Measurements from ENCODE around the gene RAB40AL.

RAB40AL gene

DNA sequence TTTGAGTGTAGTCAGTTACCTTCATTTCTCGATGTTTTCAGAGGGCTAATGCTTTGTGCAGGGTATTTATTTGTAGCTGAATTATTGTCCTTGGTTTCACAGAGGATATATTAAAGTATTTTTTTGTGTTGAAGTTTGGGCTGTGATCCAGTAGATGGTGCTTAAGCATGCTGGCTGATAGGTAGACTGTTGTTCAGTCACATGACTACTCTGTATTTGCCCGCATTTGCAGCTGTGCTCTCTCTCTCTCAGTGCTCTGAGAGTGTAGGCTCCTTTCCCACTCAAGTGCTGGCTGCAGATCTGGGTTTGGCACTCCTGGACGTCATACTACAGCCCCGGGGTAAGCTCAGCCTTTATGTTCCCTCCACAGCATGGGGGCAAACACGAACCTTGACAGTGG, 21.7 kb downstream of the RAB40AL start:
- Histone ChIP-seq H4K20me1 (ENCODE audit: insufficient read depth, low read length, poor library complexity, severe bottlenecking) (no peaks in the 10 kb centered on the region), H3K27me3 (ENCODE audit: insufficient read depth, low read length, poor library complexity, severe bottlenecking) (no peaks in the 10 kb centered on the region), H3K4me1 (ENCODE audit: insufficient read depth, low read length, poor library complexity, severe bottlenecking) (peaks cover 22% of the 10 kb centered on the region), H3K9ac (ENCODE audit: low read depth, low read length, poor library complexity, severe bottlenecking) (peak overlapping the region; percentile 67), H3K4me2 (ENCODE audit: low read depth, low read length, poor library complexity, severe bottlenecking) (peak overlapping the region; percentile 62), H3K36me3 (ENCODE audit: insufficient read depth, low read length) (no peaks in the 10 kb centered on the region), H3K4me3 (ENCODE audit: low read length, poor library complexity, severe bottlenecking) (peak overlapping the region; percentile 33), H3K9me3 (ENCODE audit: insufficient read depth, low read depth, low read length) (no peaks in the 10 kb centered on the region), H3K79me2 (ENCODE audit: insufficient read depth, low read length) (no peaks in the 10 kb centered on the region), H3K9me2 (replicated peaks; ENCODE audit: low read depth, low read length) (no peaks in the 10 kb centered on the region), H3F3A (ENCODE audit: low read depth) (no peaks in the 10 kb centered on the region), H2AFZ (ENCODE audit: low read length) (peak overlapping the region; percentile 52; the same call in 1 of the 2 replicates)
- no peak for TF ChIP-seq EZH2phosphoT487 (IDR thresholded peaks at IDR 0.05; ENCODE audit: borderline replicate concordance)
- TF ChIP-seq, protein P1, sequence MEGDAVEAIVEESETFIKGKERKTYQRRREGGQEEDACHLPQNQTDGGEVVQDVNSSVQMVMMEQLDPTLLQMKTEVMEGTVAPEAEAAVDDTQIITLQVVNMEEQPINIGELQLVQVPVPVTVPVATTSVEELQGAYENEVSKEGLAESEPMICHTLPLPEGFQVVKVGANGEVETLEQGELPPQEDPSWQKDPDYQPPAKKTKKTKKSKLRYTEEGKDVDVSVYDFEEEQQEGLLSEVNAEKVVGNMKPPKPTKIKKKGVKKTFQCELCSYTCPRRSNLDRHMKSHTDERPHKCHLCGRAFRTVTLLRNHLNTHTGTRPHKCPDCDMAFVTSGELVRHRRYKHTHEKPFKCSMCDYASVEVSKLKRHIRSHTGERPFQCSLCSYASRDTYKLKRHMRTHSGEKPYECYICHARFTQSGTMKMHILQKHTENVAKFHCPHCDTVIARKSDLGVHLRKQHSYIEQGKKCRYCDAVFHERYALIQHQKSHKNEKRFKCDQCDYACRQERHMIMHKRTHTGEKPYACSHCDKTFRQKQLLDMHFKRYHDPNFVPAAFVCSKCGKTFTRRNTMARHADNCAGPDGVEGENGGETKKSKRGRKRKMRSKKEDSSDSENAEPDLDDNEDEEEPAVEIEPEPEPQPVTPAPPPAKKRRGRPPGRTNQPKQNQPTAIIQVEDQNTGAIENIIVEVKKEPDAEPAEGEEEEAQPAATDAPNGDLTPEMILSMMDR (conservative IDR thresholded peaks at IDR 0.05; ENCODE audit: low read length), result peak; percentile 59

DNA sequence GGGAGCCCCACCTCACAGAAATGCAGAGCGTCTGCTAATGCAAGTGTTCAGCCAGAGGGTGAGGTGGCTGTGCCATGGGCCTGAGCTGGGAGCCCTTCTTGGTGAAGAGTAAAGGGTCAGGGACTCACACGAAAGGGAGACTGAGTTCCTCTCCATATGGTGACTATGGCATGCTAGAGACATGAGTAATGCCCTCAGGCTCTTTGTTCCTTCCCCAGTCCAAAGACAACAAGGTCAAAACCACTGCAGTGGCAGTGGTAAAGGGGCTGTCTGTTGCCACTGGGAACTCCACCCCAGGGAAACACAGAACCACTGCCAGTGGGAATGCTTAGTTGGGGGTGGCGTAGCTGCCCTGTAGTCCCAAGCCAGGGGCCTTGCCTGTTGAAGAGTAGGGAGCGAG, 22.4 kb downstream of the RAB40AL start:
- peak overlapping the region; percentile 62 for H3K4me2 ChIP-seq (ENCODE audit: low read depth, low read length, poor library complexity, severe bottlenecking)
- TF ChIP-seq, protein P1 (conservative IDR thresholded peaks at IDR 0.05; ENCODE audit: low read length), result no peak
- TF ChIP-seq EZH2phosphoT487 (IDR thresholded peaks at IDR 0.05; ENCODE audit: borderline replicate concordance), result no peak
- no peaks in the 10 kb centered on the region for H3F3A ChIP-seq (ENCODE audit: low read depth)
- peak overlapping the region; percentile 67 for H3K9ac ChIP-seq (ENCODE audit: low read depth, low read length, poor library complexity, severe bottlenecking)
- peak overlapping the region; percentile 33 for H3K4me3 ChIP-seq (ENCODE audit: low read length, poor library complexity, severe bottlenecking)
- no peaks in the 10 kb centered on the region for H4K20me1 ChIP-seq (ENCODE audit: insufficient read depth, low read length, poor library complexity, severe bottlenecking)
- H3K9me3 ChIP-seq (ENCODE audit: insufficient read depth, low read depth, low read length), result no peaks in the 10 kb centered on the region
- no peaks in the 10 kb centered on the region for H3K79me2 ChIP-seq (ENCODE audit: insufficient read depth, low read length)
- no peaks in the 10 kb centered on the region for H3K36me3 ChIP-seq (ENCODE audit: insufficient read depth, low read length)
- no peak overlapping the region; the same call in 1 of the 2 replicates for H2AFZ ChIP-seq (ENCODE audit: low read length)
- no peaks in the 10 kb centered on the region for H3K27me3 ChIP-seq (ENCODE audit: insufficient read depth, low read length, poor library complexity, severe bottlenecking)
- no peaks in the 10 kb centered on the region for H3K9me2 ChIP-seq (replicated peaks; ENCODE audit: low read depth, low read length)
- peaks cover 22% of the 10 kb centered on the region for H3K4me1 ChIP-seq (ENCODE audit: insufficient read depth, low read length, poor library complexity, severe bottlenecking)

DNA sequence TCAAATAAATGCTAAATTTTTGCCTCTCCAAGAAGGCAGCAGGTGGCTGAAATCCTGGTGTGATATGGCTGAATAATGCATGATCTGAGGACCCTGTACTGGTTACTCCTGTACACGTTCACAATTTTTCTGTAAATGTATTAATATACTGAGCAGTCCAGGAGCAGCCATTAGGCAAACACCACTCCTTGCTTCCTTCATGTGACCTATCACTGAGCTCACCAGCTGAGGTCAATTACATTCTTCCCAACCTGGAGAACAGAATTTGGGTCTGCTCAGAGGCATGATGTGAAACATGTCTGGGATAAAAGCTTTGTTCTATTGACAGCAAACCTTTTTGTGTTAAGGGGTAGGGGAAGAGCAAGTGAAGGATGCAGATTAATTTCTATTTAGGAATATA, 26.9 kb downstream of the RAB40AL start:
- H2AFZ ChIP-seq (ENCODE audit: low read length), result no peak overlapping the region
- no peak overlapping the region for H3K4me3 ChIP-seq (ENCODE audit: low read length, poor library complexity, severe bottlenecking)
- H3K27me3 ChIP-seq (ENCODE audit: insufficient read depth, low read length, poor library complexity, severe bottlenecking), result no peaks in the 10 kb centered on the region
- TF ChIP-seq EZH2phosphoT487 (IDR thresholded peaks at IDR 0.05; ENCODE audit: borderline replicate concordance), result no peak
- TF ChIP-seq, protein P1 (conservative IDR thresholded peaks at IDR 0.05; ENCODE audit: low read length), result no peak
- no peaks in the 10 kb centered on the region for H3K9me3 ChIP-seq (ENCODE audit: insufficient read depth, low read depth, low read length)
- H3K4me2 ChIP-seq (ENCODE audit: low read depth, low read length, poor library complexity, severe bottlenecking), result no peak overlapping the region
- no peaks in the 10 kb centered on the region for H3K79me2 ChIP-seq (ENCODE audit: insufficient read depth, low read length)
- H3K4me1 ChIP-seq (ENCODE audit: insufficient read depth, low read length, poor library complexity, severe bottlenecking), result peaks cover 21% of the 10 kb centered on the region
- H3K9me2 ChIP-seq (replicated peaks; ENCODE audit: low read depth, low read length), result no peaks in the 10 kb centered on the region
- H3K36me3 ChIP-seq (ENCODE audit: insufficient read depth, low read length), result no peaks in the 10 kb centered on the region
- H3K9ac ChIP-seq (ENCODE audit: low read depth, low read length, poor library complexity, severe bottlenecking), result no peak overlapping the region
- no peaks in the 10 kb centered on the region for H3F3A ChIP-seq (ENCODE audit: low read depth)
- no peaks in the 10 kb centered on the region for H4K20me1 ChIP-seq (ENCODE audit: insufficient read depth, low read length, poor library complexity, severe bottlenecking)

Measured in Loucy (cell line).